GM12873 (cell line): ENCODE results near the gene CFB.

ENCODE experiments used
- CTCF ChIP-seq: IDR thresholded peaks from 2 replicates; pipeline ENCODE4 v1.5.1; 2012; ENCODE audit warnings: low read depth, mild to moderate bottlenecking, moderate library complexity, low read length, control low read depth; ENCODE audit not compliant: insufficient read depth; ENCODE audit errors: missing control alignments

CFB gene

GRCh38 chr6:31907158-31907813 is 38.6 kb upstream of the CFB start:
- no peak for TF ChIP-seq CTCF

- no peak for TF ChIP-seq CTCF
These were observed 37.1 kb upstream of the CFB start for GRCh38 chr6:31908791-31909190.

- TF ChIP-seq CTCF = no peak
These were observed 33.9 kb upstream of the CFB start for GRCh38 chr6:31911826-31912585.

- TF ChIP-seq CTCF = no peak
These were observed 30.5 kb upstream of the CFB start for GRCh38 chr6:31915351-31915750.

GRCh38 chr6:31915756-31916155 is 30.1 kb upstream of the CFB start:
- no peak for TF ChIP-seq CTCF

- TF ChIP-seq CTCF = no peak
These were observed 27.7 kb upstream of the CFB start for GRCh38 chr6:31918069-31918720.

- TF ChIP-seq CTCF = no peak
These were observed 26.1 kb upstream of the CFB start for GRCh38 chr6:31919624-31920303.
